DLD1 (cell line): ENCODE data around the gene ZMYND19.
"Not testable (repeated sequence)": the region's sequence is repeated elsewhere in the genome, so short reads cannot be mapped to it uniquely, and the experiment has no call there.

Experiments used
- in situ Hi-C: cut with HindIII; loops from 2 replicates; pipeline ENCODE4 v1.10.0; 2017; ENCODE audit warnings: low sequenced_read_pairs

The ZMYND19 gene

DNA sequence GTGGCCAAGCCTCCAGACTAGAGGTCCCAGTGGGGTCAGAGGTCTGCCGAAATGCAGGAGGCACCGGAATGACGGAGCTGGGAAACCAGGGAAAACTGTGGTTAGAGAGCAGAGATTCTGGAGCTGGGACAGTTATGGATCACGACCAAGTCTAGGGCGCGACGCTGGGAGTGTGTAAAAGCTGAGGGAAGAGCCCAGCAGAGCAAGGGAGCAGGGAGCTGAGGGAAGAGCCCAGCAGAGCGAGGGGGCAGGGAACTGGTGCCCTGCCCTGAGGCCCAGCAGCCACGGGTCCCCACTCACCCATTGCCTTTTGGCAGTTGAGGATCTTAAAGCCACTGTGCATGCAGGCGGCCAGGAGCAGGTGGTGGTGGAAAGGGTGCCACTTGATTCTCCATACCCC is 26.2 kb downstream of the ZMYND19 start:
- in situ Hi-C loops, result no loop called here

DNA sequence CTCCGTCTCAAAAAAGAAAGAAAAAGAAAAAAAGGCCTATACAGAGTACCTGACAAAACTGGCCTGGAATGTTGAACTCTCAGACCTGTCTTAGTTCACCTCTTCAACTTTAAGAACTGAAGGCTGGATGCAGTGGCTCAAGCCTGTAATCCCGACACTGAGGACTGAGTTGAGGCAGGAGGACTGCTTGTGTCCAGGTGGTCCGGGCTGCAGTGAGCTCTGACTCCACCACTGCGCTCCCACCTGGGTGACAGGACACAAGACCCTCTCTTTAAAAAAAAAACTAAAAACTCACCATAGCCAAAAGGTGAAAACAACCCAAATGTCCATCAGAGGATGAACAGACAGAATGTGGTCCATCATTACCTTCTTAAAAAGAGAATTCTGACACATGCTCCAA is 32.2 kb downstream of the ZMYND19 start:
- in situ Hi-C loops, result no loop called here

DNA sequence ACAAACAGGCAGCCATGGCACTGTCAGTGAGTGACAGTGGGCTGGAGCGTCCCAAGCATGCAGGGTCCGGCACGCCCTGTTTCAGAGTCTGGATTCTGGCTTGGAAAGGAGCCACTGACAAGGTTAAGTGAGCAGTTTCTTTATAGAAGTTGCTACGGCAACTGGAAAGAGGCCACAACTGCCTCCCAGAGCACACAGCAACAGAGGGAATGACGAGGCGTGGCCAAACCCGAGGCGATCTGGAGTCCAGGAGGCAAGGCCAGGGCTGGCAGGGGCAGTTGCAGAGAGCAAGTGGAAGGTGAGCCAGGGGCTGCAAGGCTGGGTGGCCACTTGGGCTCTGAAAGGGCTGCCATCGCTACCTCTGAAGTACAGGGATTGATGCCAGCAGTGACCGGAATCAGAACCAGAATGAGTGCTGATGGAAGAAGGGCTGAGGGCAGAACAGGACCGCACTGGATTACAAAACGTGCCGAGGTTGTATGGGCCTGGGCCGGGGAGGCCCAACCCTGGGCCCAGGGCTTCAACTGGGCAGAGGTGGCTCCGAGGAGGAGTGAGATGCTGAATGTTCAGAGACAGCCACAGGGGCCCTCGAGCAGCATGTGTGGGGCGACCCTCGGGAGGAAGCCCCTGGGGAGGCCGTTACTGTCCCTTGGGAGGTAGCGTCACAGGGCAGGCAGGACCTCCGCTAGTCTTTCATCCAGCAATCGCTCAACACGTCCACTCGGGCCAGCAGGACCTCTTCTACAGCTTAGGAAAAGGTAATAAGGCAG is 34.1 kb downstream of the ZMYND19 start:
- in situ Hi-C loops, result no loop called here

DNA sequence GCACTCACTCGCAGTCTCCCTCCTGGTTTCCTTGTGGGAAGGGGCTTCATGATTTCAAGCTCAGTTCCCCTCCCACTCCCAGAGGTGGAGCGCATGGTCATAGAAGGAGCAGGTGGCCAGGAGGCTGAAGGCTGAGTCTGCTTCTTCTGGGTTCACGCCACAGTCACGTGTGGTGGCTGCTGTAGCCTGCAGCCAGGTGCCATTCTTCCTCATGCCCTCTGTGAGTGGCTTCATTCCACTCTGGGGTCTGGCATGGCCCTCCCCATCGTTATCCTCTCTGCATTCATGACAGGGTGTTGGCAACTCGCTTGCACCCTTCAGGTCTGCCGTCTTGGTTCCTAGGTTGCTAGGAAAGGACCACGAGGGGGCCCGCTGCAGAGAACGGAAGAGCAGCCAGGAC is 35.1 kb downstream of the ZMYND19 start:
- in situ Hi-C loops, result no loop called here

DNA sequence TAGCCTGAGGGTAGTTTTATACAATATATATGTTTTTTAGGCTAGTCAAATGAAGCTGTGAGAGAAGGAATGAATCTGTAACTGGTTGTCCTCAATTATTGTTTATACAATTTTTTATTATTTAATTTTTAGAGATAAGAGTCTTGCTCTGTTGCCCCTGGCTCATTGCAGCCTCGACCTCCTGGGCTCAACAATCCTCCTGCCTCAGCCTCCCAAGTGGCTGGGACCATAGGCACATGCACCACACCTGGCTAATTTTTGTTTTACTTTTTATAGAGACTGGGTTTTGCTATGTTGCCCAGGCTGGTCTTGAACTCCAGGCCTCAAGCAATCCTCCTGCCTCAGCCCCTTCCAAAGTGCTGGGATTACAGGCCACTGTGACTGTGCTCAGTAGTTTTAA is 36.0 kb downstream of the ZMYND19 start:
- in situ Hi-C loops, result no loop called here

DNA sequence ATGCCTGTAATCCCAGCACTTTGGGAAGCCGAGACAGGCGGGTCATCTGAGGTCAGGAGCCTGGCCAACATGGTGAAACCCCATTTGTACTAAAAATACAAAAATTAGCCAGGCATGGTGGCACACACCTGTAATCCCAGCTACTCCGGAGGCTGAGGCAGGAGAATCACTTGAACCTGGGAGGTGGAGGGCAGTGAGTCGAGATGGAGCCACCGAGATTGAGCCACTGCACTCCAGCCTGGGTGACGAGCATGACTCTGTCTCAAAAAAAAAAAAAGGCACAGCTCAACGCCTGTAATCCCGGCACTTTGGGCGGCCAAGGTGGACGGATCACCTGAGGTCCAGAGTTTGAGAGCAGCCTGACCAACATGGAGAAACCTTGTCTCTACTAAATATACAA is 36.7 kb downstream of the ZMYND19 start:
- in situ Hi-C loops, result not testable (repeated sequence)

- in situ Hi-C loops, result no loop called here
Measured at GRCh38 chr9:137552022-137552768, 38.1 kb downstream of the ZMYND19 start.

DNA sequence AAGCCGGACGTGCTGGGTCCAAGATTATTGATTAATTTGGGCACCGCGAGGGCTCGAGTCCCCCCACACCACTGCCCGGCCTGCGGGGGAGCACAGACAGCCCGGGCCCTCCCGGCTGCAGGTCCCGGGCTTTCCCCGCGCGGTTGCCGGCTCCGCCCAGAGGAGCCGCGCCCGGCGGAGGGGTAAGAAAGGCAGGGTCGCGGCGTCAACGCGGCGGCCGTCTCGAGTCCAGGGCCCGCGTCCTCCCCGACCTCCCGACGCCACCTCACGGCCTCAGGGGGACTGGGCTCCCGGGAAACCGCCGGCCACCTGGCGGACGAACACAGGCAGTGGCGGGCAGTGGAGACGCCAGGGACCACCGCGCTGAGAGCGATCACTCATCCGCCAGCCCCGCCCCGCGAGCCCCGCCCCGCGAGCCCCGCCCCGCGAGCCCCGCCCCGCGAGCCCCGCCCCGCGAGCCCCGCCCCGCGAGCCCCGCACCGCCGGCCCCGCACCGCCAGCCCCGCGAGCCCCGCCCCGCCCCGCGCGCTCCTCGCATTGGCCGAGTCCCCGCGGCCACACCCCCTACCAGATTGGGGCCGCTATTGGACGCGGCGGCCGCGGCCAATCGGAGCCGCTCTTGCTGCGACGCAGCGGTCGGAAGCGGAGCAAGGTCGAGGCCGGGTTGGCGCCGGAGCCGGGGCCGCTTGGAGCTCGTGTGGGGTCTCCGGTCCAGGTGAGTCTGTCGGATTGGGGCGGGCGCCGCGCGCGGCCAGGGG is 38.9 kb downstream of the ZMYND19 start, which contains the start of gene MRPL41:
Gene MRPL41, plus strand, starts transcription at position 616 of the 758 bp plus-strand sequence. CDS start 203 bp downstream, outside the sequence.
- in situ Hi-C loops, result no loop called here

DNA sequence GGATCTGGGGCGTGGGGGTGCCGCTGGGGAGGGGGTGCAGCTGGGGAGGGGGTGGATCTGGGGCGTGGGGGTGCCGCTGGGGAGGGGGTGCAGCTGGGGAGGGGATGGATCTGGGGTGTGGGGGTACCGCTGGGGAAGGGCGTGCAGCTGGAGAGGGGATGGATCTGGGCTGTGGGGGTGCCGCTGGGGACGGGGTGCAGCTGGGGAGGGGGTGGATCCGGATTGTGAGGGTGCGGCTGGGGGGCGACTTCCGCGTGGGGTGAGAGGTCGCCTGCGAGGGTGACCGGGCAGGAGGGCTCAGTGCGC is 39.4 kb downstream of the ZMYND19 start:
- in situ Hi-C loops, result not testable (repeated sequence)

GRCh38 chr9:137550231-137550621 is 40.1 kb downstream of the ZMYND19 start, which contains the start of gene PNPLA7:
Gene PNPLA7, minus strand, starts transcription at chr9:137550402. Its CDS starts 205 bp downstream, at chr9:137550197.
- in situ Hi-C loops, result no loop called here

- in situ Hi-C loops, result no loop called here
Measured at GRCh38 chr9:137547687-137548543, 42.4 kb downstream of the ZMYND19 start.

GRCh38 chr9:137545123-137545522 is 45.2 kb downstream of the ZMYND19 start:
- in situ Hi-C loops, result no loop called here

GRCh38 chr9:137544176-137544760 is 46.0 kb downstream of the ZMYND19 start:
- in situ Hi-C loops, result no loop called here

DNA sequence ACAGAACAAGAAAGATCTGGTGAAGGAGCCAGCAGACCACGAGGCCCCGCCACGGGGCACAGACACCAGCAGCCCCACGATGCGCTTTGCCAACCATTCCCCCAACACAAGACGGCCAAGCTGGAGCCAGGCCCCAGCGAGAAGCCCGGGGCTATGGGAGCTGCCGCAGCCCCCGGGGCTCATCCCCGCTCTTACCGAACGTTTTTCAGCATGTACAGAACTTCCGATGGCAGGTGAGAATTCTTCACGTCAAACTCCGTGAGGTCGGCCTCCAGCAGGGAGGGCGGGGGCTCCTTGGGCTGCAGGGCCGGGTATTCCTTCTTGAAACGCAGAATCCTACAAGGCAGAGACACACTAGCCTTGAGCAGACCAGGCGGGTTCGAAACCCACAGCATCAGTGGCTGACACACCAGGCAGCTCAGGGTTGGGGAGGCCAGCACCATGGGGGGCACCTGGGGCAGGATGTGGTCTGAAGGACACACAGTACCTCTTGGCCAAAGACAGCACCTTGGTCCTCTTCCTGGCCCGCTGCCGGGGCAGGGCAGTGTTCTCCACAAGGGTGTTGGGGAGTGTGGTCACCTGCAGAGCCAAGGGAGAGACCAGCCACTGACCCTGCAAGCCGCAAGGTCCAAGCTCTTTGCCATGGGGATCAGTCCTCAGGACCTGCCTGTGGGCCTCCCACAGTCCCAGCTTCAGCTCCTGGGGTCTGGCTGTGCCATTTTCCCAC is 46.9 kb downstream of the ZMYND19 start:
- in situ Hi-C loops, result no loop called here

DNA sequence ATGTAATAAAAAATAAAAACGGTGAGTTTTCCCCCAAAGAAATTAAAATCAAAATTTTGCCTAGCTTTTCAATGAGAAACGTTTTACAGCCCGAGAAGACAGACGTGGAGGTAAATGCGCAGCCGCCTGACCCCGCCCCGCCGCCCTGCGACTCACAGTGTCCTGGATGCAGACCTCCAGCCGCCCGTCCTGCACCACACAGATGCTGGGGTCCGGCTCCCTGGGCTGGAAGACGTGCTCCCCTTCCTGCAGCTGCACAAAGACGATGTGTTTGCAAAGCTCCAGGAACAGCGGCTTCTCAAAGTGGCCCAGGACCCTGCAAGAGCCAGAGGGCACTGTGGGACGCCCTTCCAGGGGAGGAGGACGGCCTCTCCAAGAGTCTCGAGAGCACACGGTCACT is 47.8 kb downstream of the ZMYND19 start:
- in situ Hi-C loops, result no loop called here

GRCh38 chr9:137540536-137540935 is 49.8 kb downstream of the ZMYND19 start:
- in situ Hi-C loops, result no loop called here

GRCh38 chr9:137538058-137538457 is 52.3 kb downstream of the ZMYND19 start:
- in situ Hi-C loops, result no loop called here

- in situ Hi-C loops, result not testable (repeated sequence)
Measured at GRCh38 chr9:137536594-137537131, 53.6 kb downstream of the ZMYND19 start.

GRCh38 chr9:137535120-137535428 is 55.2 kb downstream of the ZMYND19 start:
- in situ Hi-C loops, result no loop called here
